SK-N-MC (cell line): Measurements from ENCODE around the gene NCK2.

Source experiments
- EZH2 ChIP-seq: fragments of 200-600 bp; sonication (generic); IDR thresholded peaks from one replicate; pipeline ENCODE4 v1.6.1; 2017; ENCODE audit warnings: antibody characterized with exemption
- POLR2AphosphoS5 ChIP-seq: IDR thresholded peaks from 2 replicates; pipeline ENCODE4 v1.6.1; 2012; ENCODE audit warnings: mild to moderate bottlenecking, low read depth, low read length, borderline replicate concordance

DNA sequence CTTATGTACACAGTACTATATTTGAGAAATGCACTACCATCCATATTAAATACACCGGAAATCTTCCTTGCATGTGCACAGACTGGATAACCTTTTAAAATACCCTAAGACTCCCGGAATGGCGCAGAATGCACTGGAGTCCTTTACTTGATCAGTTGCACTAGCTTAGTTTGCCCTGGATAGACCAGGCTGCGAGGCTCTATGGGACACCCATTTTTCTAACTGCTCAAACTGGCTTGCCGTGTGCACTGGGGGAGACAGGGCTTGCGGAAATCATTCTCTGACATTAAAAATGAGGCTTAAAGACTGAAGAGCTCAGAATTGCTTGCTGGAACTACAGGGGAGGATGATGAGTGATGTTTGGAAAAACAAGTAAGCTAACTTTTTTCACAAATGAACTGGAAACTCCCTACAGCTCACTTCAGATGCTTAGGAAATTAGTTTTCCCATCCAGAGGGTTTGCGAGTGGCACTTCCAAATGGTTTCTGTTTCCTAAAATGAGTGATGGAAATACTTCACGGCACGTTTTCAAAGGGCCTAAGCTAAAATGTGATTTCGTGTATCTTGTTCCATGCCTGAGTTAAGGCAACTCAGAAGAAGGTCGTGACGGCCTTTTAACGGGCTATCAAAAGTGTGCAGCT lies 2.7 kb downstream of the NCK2 start:
- TF ChIP-seq EZH2 (no peak), POLR2AphosphoS5 (no peak)
